Panc1 (cell line): ENCODE data around the gene RAI14. TPM values are rescaled to one million over a fixed set of nuclear protein-coding genes. Genes with fewer than 3 reads are reported as not detected.

Experiments
- ATAC-seq: fragments of 200-7000 bp; cut with Tn5 transposase; 2 replicates; pipeline ENCODE4 v1.9.1; 2020; ENCODE audit warnings: mild to moderate bottlenecking, moderate library complexity
- BruUV-seq: library from RNA; stranded (reverse); fragments of 400-500 nt; replicated peaks from 2 replicates; lab custom pipeline; 2021; lab: Mats Ljungman, UMichigan
- CTCF ChIA-PET: fragments of 300-600 bp; sonication (Branson Sonifier 250); formaldehyde crosslinking; loops from one replicate; lab custom pipeline; 2022; ENCODE audit warnings: antibody characterized with exemption; lab: Charles Lee
- POLR2A ChIA-PET: fragments of 300-600 bp; sonication (Branson Sonifier 250); formaldehyde crosslinking; loops from one replicate; lab custom pipeline; 2022; ENCODE audit warnings: antibody characterized with exemption; lab: Charles Lee
- DNase-seq: peaks from one replicate; pipeline ENCODE4 v3.0.0-alpha.2; 2010; ENCODE audit warnings: low read depth, low spot score
- H3K27ac ChIP-seq: 2 replicates; pipeline ENCODE4 v1.5.1; 2011; ENCODE audit warnings: mild to moderate bottlenecking, low read length, inconsistent platforms
- H3K27me3 ChIP-seq: fragments of 200-500 bp; sonication (Bioruptor generic); 2 replicates; pipeline ENCODE4 v1.6.0; 2014; ENCODE audit warnings: low read length, inconsistent platforms; ENCODE audit not compliant: control insufficient read depth, insufficient read depth
- H3K36me3 ChIP-seq: fragments of 200-500 bp; sonication (Bioruptor generic); 2 replicates; pipeline ENCODE4 v1.5.1; 2014; ENCODE audit warnings: inconsistent platforms, mild to moderate bottlenecking, low read length, moderate library complexity; ENCODE audit not compliant: control insufficient read depth, insufficient read depth
- H3K4me1 ChIP-seq: 2 replicates; pipeline ENCODE4 v1.5.1; 2011; ENCODE audit warnings: inconsistent platforms, mild to moderate bottlenecking, low read length, moderate library complexity; ENCODE audit not compliant: control insufficient read depth, insufficient read depth
- H3K4me3 ChIP-seq, 2 experiments: 2 replicates each; pipeline ENCODE4 v1.5.1; 2011 to 2012; ENCODE audit warnings: low read depth in 2 of 2, low read length in 2 of 2, mild to moderate bottlenecking in 2 of 2, inconsistent platforms in 1 of 2, moderate library complexity in 1 of 2
- H3K9me3 ChIP-seq: fragments of 200-500 bp; sonication (Bioruptor generic); 2 replicates; pipeline ENCODE4 v1.5.1; 2014; ENCODE audit warnings: low read depth, mild to moderate bottlenecking, inconsistent platforms, low read length, moderate library complexity; ENCODE audit not compliant: control insufficient read depth, insufficient read depth
- POLR2AphosphoS5 ChIP-seq: IDR thresholded peaks from 2 replicates; pipeline ENCODE4 v1.6.1; 2012; ENCODE audit warnings: mild to moderate bottlenecking, low read depth, low read length, moderate library complexity
- SIN3A ChIP-seq: IDR thresholded peaks from 2 replicates; pipeline ENCODE4 v1.6.1; 2012; ENCODE audit warnings: low read depth, mild to moderate bottlenecking, low read length, moderate library complexity, borderline replicate concordance; ENCODE audit not compliant: insufficient read depth
- TCF7L2 ChIP-seq: IDR thresholded peaks from 2 replicates; pipeline ENCODE4 v1.6.1; 2011; ENCODE audit warnings: mild to moderate bottlenecking, low read depth, low read length, inconsistent platforms
- in situ Hi-C: cut with HindIII; loops from 2 replicates; pipeline ENCODE4 v1.10.0; 2016; ENCODE audit warnings: low sequenced_read_pairs, low pct_unique_long_range_greater_than_20kb
- intact Hi-C: fragments of 100-400 bp; cut with micrococcal nuclease; formaldehyde crosslinking; loops from one replicate; pipeline ENCODE4 v1.10.0; 2022; ENCODE audit not compliant: unreplicated experiment
- total RNA-seq: library from RNA; stranded (reverse); gene quantifications from one replicate; pipeline ENCODE4 v1.2.1, GENCODE V29; 2021; ENCODE audit not compliant: unreplicated experiment
- TF ChIP-seq, protein P1 (sequence below): fragments of 450-650 bp; IDR thresholded peaks from 2 replicates; pipeline ENCODE4 v1.5.1; 2017; ENCODE audit warnings: mild to moderate bottlenecking
- TF ChIP-seq, protein P2 (sequence below), 2 experiments: IDR thresholded peaks; 2 replicates each; pipeline ENCODE4 v1.6.1; 2011 to 2012; ENCODE audit warnings: low read depth in 2 of 2, control low read depth in 1 of 2, low read length in 1 of 2, mild to moderate bottlenecking in 1 of 2, moderate library complexity in 1 of 2; ENCODE audit not compliant: insufficient read depth in 1 of 2

RAI14 gene
- total RNA-seq, 1 experiment from 2014 or later, result 18.5 TPM

DNA sequence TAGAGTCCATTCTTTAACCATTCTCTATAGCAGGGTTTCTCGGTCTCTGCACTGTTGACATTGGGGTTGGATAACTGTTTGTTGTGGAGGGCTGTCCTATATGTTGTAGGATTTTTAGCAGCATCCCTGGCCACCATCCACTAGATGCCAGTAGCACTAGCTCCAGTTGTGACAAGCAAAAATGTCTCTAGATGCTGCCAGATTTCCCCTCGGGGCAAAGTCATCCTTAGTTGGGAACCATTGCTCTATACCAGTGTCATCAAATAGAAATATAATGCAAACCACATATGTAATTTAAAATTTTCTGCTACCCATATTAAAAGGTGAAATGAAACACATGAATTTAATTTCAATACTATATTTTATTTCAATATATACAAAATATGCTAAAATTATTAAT is 185.7 kb downstream of the RAI14 start:
- POLR2A ChIA-PET, result no interaction called here
- no peak for ATAC-seq
- in situ Hi-C loops, result no loop called here

DNA sequence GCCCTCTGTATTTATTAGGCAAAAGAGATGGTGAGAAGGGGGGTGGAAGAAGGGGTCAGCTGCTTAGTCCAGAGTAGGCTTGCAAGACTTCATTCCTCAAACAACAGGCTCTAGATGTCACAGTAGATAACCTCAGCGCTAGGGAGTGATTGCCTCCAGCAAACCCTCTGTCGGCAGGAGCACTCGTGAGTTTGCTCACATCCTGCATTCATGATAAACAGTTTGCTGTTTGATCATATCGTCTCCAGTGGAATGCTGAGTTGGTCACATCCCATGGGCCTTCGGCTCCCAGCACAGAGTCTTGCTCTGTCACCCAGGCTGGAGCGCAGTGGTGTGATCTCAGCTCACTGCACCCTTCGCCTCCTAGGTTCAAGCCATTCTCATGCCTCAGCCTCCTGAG is 186.4 kb downstream of the RAI14 start:
- ChIA-PET CTCF (no interaction called here), POLR2A (no interaction called here)
- intact Hi-C loops, result no loop called here
- TF ChIP-seq, protein P1, sequence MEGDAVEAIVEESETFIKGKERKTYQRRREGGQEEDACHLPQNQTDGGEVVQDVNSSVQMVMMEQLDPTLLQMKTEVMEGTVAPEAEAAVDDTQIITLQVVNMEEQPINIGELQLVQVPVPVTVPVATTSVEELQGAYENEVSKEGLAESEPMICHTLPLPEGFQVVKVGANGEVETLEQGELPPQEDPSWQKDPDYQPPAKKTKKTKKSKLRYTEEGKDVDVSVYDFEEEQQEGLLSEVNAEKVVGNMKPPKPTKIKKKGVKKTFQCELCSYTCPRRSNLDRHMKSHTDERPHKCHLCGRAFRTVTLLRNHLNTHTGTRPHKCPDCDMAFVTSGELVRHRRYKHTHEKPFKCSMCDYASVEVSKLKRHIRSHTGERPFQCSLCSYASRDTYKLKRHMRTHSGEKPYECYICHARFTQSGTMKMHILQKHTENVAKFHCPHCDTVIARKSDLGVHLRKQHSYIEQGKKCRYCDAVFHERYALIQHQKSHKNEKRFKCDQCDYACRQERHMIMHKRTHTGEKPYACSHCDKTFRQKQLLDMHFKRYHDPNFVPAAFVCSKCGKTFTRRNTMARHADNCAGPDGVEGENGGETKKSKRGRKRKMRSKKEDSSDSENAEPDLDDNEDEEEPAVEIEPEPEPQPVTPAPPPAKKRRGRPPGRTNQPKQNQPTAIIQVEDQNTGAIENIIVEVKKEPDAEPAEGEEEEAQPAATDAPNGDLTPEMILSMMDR, result no peak
- TF ChIP-seq SIN3A (no peak), POLR2AphosphoS5 (no peak), TCF7L2 (no peak)
- TF ChIP-seq, protein P2, sequence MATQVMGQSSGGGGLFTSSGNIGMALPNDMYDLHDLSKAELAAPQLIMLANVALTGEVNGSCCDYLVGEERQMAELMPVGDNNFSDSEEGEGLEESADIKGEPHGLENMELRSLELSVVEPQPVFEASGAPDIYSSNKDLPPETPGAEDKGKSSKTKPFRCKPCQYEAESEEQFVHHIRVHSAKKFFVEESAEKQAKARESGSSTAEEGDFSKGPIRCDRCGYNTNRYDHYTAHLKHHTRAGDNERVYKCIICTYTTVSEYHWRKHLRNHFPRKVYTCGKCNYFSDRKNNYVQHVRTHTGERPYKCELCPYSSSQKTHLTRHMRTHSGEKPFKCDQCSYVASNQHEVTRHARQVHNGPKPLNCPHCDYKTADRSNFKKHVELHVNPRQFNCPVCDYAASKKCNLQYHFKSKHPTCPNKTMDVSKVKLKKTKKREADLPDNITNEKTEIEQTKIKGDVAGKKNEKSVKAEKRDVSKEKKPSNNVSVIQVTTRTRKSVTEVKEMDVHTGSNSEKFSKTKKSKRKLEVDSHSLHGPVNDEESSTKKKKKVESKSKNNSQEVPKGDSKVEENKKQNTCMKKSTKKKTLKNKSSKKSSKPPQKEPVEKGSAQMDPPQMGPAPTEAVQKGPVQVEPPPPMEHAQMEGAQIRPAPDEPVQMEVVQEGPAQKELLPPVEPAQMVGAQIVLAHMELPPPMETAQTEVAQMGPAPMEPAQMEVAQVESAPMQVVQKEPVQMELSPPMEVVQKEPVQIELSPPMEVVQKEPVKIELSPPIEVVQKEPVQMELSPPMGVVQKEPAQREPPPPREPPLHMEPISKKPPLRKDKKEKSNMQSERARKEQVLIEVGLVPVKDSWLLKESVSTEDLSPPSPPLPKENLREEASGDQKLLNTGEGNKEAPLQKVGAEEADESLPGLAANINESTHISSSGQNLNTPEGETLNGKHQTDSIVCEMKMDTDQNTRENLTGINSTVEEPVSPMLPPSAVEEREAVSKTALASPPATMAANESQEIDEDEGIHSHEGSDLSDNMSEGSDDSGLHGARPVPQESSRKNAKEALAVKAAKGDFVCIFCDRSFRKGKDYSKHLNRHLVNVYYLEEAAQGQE (IDR thresholded peaks at IDR 0.05; ENCODE audit: insufficient read depth in 1 of 2, low read depth in 2 of 2, low read length in 1 of 2), result no peak
- Histone ChIP-seq H3K27ac (no peak overlapping the region), H3K4me3 (no peak overlapping the region), H3K27me3 (peaks cover 1% of the 10 kb centered on the region), H3K4me1 (no peaks in the 10 kb centered on the region), H3K9me3 (no peaks in the 10 kb centered on the region), H3K36me3 (no peaks in the 10 kb centered on the region)
- ATAC-seq (no peak), DNase-seq (no peak)
- BruUV-seq, result no TSS peak
- in situ Hi-C loops, result no loop called here

More for the DNA sequence above, 185.7 kb downstream of the RAI14 start:
- CTCF ChIA-PET, result no interaction called here
- no peaks in the 10 kb centered on the region for H3K36me3 ChIP-seq
- H3K27ac ChIP-seq, result no peak overlapping the region
- no peaks in the 10 kb centered on the region; the same call in 1 of the 2 replicates for H3K27me3 ChIP-seq
- H3K9me3 ChIP-seq, result no peaks in the 10 kb centered on the region
- TF ChIP-seq POLR2AphosphoS5, result no peak
- TF ChIP-seq, protein P1, result no peak
- no peak for TF ChIP-seq SIN3A
- TF ChIP-seq TCF7L2, result no peak
- TF ChIP-seq, protein P2 (IDR thresholded peaks at IDR 0.05; ENCODE audit: insufficient read depth in 1 of 2, low read depth in 2 of 2, low read length in 1 of 2), result no peak
- BruUV-seq, result no TSS peak
- intact Hi-C loops, result no loop called here
- no peaks in the 10 kb centered on the region for H3K4me1 ChIP-seq
- no peak for DNase-seq
- no peak overlapping the region for H3K4me3 ChIP-seq
